Fibroblast of the aortic adventitia (primary cell): ENCODE measurements around the gene FOXE1. TPM values are rescaled to one million over a fixed set of nuclear protein-coding genes. Genes with fewer than 3 reads are reported as not detected.

Source experiments
- DNase-seq: peaks from one replicate; pipeline ENCODE4 v3.0.0-alpha.2; 2010; ENCODE audit warnings: low read depth
- H3K4me3 ChIP-seq: 2 replicates; pipeline ENCODE4 v1.5.1; 2011; ENCODE audit warnings: low read depth, mild to moderate bottlenecking, control low read depth, low read length, moderate library complexity
- total RNA-seq: library from RNA; depleted of rRNA; stranded (reverse); fragments of >200 nt; gene quantifications from 2 replicates; pipeline ENCODE4 v1.2.3, GENCODE V29; 2012; ENCODE audit warnings: low replicate concordance
- TF ChIP-seq, protein P1 (sequence below): IDR thresholded peaks from 2 replicates; pipeline ENCODE4 v1.5.1; 2011; ENCODE audit warnings: mild to moderate bottlenecking, low read length, control low read depth, inconsistent platforms; ENCODE audit not compliant: insufficient read depth

FOXE1 gene
- total RNA-seq, 1 donor, result not detected

DNA sequence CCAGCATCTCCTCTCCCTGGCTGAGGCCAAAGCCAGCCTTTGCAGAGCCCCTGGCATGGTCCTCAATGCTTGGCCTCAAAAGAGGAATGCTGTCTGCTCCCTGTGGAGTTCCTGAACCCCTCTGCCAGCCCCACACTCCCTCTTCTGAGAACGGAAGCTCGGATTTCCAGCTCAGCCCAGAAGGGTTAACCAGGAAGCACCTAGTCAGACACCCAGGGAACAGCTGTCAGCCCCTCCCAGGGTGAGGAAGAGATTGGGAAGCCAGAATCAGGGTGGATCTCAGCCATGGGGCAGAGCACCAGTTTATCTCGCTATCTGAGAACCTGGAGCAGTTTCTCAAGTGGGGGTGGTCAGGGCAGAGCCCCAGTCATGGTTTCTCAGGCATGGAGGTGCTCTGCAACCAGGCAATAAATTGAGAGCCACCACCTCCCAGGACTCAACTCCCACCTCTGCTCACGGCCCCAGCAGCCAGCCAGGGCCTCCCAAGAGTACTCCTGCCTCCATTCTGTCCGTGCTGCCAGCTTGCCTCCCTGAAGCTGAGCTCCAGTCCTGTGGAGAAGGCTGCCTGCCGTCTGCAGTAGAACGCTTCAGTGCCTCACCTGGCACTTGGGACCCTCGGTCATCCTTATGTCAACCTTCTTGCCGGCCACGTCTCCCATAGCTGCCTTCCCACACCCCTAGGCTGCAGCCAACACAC is 7.6 kb downstream of the FOXE1 start:
- no peak overlapping the region for H3K4me3 ChIP-seq
- DNase-seq, result no peak
- TF ChIP-seq, protein P1, sequence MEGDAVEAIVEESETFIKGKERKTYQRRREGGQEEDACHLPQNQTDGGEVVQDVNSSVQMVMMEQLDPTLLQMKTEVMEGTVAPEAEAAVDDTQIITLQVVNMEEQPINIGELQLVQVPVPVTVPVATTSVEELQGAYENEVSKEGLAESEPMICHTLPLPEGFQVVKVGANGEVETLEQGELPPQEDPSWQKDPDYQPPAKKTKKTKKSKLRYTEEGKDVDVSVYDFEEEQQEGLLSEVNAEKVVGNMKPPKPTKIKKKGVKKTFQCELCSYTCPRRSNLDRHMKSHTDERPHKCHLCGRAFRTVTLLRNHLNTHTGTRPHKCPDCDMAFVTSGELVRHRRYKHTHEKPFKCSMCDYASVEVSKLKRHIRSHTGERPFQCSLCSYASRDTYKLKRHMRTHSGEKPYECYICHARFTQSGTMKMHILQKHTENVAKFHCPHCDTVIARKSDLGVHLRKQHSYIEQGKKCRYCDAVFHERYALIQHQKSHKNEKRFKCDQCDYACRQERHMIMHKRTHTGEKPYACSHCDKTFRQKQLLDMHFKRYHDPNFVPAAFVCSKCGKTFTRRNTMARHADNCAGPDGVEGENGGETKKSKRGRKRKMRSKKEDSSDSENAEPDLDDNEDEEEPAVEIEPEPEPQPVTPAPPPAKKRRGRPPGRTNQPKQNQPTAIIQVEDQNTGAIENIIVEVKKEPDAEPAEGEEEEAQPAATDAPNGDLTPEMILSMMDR, result no peak

DNA sequence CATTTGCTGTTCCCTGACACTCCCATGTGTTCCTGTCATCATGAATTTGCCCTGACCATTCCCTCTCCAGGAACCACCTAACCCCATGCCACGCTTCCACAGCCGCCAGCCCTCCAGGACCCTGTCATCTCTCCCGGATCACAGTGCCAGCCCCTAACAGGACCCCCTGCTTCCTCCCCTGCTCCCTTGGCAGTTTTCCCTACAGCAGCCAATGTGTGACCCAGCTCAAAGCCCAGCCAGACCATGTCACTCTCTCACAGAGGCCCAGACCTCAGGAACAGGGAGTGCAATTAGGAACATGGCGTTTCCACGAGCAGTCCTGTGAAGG is 8.1 kb downstream of the FOXE1 start:
- DNase-seq, result no peak
- TF ChIP-seq, protein P1, result no peak
- H3K4me3 ChIP-seq, result no peak overlapping the region

DNA sequence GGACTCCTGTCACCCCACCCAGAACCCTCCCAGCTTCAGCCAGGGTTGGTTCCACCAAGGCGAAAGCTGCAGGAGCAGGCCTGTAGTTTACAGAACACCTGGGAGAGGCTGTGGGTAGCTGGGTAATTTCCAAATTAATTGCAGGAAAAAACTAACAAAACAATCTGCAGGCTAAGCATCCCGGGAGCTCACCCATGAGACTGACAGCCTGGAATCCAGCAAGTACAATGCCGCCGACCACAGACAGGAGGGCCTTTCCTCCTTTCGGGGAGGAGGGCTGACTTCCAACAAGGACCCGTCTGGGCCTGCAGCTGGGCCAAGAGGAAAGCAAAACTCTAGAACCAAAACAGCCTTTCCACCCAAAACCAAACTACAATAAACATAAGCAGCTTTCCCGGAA is 10.3 kb downstream of the FOXE1 start:
- no peak for DNase-seq
- TF ChIP-seq, protein P1, result no peak
- no peak overlapping the region for H3K4me3 ChIP-seq

DNA sequence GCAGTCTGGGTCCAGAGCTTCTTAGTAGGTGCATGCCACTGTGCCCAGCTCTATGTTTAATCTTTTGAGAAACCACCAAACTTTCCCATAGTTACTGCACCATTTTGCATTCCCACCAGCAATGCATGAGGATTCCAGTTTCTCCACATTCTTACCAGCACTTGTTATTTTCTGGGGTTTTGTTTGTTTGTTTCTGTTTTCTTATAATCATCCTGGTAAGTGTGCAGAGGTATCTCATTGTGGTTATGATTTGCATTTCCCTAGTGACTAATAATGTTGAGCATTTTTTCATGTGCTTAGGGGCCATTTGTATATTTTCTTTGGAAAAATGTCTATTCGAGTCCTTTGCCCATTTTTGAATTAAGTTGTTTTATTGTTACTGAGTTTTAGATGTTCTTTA is 11.4 kb downstream of the FOXE1 start:
- no peak for DNase-seq
- TF ChIP-seq, protein P1, result no peak
- H3K4me3 ChIP-seq, result no peak overlapping the region

DNA sequence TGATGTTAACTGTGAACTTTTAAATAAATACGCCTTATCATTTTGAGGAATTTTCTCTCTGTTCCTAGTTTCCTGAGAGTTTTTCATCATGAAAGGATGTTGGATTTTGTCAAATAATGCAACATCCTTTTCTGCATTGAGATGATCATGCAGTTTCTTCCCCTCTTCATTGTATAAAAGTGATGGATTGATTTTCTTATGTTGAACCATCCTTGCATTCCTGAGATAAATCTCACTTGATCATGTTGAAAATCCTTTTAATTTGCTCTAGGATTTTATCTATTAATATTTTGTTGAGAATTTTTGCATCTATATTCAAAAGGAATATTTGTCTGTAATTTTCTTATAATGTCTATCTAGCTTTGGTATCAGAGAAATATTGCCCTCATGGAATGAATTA is 13.3 kb downstream of the FOXE1 start:
- no peak for DNase-seq
- H3K4me3 ChIP-seq, result no peak overlapping the region
- TF ChIP-seq, protein P1, result no peak

DNA sequence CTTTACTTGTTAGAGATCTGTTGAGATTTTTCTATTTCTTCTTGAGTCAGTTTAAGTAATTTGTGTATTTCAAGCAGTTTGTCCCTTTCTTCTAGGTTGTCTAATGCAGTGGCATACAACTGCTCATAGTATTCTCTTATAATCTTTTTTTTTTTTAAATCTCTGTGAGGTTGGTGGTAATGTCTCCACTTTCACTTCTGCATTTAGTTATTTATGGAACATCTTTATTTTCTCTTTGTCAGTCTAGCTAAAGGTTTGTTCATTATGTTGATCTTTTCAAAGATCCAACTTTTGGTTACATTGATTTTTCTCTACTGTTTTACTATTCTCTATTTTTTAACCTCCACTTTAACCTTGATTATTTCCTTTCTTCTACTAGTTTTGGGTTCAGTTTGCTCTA is 13.8 kb downstream of the FOXE1 start:
- no peak overlapping the region for H3K4me3 ChIP-seq
- DNase-seq, result no peak
- TF ChIP-seq, protein P1, result no peak

DNA sequence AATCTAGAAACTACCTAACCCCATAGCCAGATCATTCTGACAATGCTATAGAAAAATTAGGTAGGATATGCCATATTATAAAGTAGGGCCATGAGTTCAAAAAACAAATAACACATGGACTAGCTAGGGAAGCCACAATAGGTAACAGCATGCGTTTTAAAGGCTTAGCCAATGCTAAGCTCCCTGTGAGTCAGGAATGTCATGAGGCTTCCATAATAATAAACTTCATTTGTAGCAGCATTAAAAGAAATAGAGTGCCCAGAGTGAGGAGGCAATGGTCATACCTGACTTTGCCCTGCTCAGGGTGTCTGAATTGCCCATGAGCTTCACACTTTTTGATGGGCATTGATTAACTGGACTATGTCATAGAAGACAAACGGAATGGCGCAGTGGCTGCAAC is 15.8 kb downstream of the FOXE1 start:
- no peak for DNase-seq
- H3K4me3 ChIP-seq, result no peak overlapping the region
- TF ChIP-seq, protein P1, result no peak
